GM18873 (cell line): ENCODE data around the gene TRIM32.
A peak's percentile ranks its signal among the peaks of the same experiment; 100 is the strongest.

Experiments
- ATAC-seq: cut with Tn5 transposase; IDR thresholded peaks from one replicate; pipeline ENCODE4 v1.9.1; 2021; ENCODE audit warnings: mild to moderate bottlenecking, moderate library complexity, moderate number of reproducible peaks; ENCODE audit not compliant: unreplicated experiment, low FRiP score

Gene TRIM32

GRCh38 chr9:116687074-116687753, at the start of gene TRIM32:
Gene TRIM32 (plus strand): TSS chr9:116687305. CDS start chr9:116697743, 10,438 bp downstream.
- ATAC-seq, result peak; percentile 98

GRCh38 chr9:116639251-116639741, 47.8 kb upstream of the TRIM32 start:
- no peak for ATAC-seq

GRCh38 chr9:116641292-116642059, 45.6 kb upstream of the TRIM32 start:
- ATAC-seq, result no peak

- ATAC-seq, result no peak
These were observed 43.4 kb upstream of the TRIM32 start for GRCh38 chr9:116643691-116644090.

- ATAC-seq, result no peak
These were observed 42.9 kb upstream of the TRIM32 start for GRCh38 chr9:116644091-116644688.

GRCh38 chr9:116646661-116647514, 40.2 kb upstream of the TRIM32 start:
- no peak for ATAC-seq

GRCh38 chr9:116647515-116647809, 39.6 kb upstream of the TRIM32 start:
- no peak for ATAC-seq

- ATAC-seq, result no peak
These were observed 33.6 kb upstream of the TRIM32 start for GRCh38 chr9:116653348-116654058.

GRCh38 chr9:116654059-116654355, 33.1 kb upstream of the TRIM32 start:
- ATAC-seq, result no peak

- no peak for ATAC-seq
These were observed 30.6 kb upstream of the TRIM32 start for GRCh38 chr9:116656501-116656971.

GRCh38 chr9:116656977-116657376, 30.1 kb upstream of the TRIM32 start:
- ATAC-seq, result no peak

- no peak for ATAC-seq
These were observed 28.8 kb upstream of the TRIM32 start for GRCh38 chr9:116658265-116658664.

GRCh38 chr9:116661037-116661954, 25.8 kb upstream of the TRIM32 start:
- ATAC-seq, result no peak

GRCh38 chr9:116662646-116663310, 24.3 kb upstream of the TRIM32 start:
- ATAC-seq, result no peak

- ATAC-seq, result no peak
These were observed 23.5 kb upstream of the TRIM32 start for GRCh38 chr9:116663581-116663980.

GRCh38 chr9:116668970-116669695, 18.0 kb upstream of the TRIM32 start:
- no peak for ATAC-seq

GRCh38 chr9:116671605-116672004, 15.5 kb upstream of the TRIM32 start:
- ATAC-seq, result no peak

- ATAC-seq, result no peak
These were observed 13.7 kb upstream of the TRIM32 start for GRCh38 chr9:116673375-116673774.
